HG03558 (cell line): ENCODE results near the gene MPND.
"Not testable (repeated sequence)": the region's sequence is repeated elsewhere in the genome, so short reads cannot be mapped to it uniquely, and the experiment has no call there.

Experiments used
- ATAC-seq: cut with Tn5 transposase; IDR thresholded peaks from one replicate; pipeline ENCODE4 v1.9.1; 2021; ENCODE audit warnings: moderate number of reproducible peaks; ENCODE audit not compliant: unreplicated experiment; ENCODE audit errors: extremely low read depth

The MPND gene

DNA sequence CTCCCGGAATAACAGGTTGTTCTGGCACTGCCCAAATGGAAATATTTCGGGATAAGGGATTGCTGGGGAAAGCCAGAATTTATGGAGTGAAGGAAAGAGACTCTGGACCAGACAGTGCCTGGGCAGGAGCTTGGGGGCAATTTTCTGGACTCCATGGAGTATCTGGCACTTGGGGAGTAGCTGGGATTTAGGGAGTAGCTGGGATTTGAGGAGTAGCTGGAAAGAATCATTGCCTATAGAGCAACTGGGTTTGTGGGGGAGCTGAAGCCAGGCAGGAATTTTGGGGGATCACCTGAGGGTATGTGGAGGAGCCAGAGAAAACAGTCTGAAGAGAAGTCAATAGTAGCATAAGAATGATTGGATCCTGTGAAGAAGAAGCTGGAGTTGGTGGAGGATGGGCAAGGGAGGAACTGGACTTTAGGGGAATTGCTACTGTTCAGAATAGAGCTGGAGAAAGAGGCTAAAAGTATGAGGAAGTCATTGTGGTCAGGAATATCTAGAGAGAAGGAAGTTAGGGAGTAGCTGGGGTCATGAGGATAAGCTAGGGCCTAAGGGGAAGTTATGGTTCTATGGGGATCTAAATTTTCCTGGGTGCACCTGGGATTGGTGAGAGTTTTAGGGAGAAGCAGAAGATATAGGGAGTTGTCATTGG is 24.2 kb upstream of the MPND start:
- ATAC-seq = no peak

DNA sequence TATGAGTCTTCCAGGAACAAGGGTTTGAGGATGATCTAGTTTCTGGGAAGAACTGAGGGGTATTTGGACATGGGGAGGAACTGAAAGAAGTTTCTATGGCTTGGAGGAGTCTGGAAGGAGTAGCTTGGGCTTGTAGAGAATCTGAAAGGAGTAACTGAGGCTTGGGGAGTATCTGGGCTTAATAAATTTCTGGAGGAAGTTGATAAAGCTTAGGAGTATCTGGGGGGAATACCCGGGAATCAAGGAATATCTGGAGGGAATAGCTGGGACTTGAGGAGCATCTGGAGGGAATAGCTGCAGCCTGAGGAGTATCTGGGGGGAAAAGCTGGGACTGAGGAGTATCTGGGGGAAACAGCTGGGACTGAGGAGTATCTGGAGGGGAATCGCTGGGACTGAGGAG is 22.9 kb upstream of the MPND start:
- ATAC-seq = no peak

DNA sequence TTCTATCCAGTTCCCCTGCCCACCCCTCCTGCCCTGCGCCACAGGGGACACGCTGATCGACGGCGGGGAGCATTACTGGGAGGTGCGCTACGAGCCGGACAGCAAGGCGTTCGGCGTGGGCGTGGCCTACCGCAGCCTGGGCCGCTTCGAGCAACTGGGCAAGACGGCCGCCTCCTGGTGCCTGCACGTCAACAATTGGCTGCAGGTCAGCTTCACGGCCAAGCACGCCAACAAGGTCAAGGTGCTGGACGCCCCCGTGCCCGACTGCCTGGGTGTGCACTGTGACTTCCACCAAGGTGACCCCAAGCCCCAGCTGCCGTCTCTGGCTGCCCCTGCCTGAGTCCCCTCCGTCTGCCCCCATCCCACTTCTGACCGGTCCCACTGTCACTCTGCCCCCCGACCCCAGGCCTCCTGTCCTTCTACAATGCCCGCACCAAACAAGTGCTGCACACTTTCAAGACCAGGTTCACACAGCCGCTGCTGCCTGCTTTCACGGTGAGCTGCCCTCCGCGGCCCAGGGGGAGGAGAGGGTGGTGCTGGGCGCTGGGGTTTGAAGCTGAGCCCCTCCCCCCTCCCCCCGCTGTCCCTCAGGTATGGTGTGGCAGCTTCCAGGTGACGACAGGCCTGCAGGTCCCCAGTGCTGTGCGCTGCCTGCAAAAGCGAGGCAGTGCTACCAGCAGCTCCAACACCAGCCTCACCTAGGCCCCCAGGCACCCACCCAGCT is 20.3 kb upstream of the MPND start:
- ATAC-seq = no peak

DNA sequence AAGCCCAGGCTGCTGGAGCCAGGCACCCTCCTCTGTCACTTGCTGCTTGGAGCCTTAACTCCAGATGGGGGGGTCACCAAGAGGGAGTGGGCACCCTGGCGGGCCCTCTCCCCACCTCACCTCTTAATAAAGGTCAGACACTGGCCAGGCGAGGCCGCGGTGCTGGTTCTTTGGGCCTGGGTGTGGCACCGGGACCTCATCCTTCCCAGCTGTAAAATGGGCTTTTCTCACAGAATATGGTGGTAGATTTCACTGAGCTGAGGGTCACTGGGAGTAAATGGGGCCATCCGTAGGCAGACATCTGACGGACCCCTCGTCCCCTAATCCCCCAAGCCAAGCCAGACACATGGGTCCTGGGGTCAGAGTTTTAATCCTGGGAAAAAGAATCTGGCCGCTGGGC is 19.7 kb upstream of the MPND start:
- ATAC-seq = no peak

DNA sequence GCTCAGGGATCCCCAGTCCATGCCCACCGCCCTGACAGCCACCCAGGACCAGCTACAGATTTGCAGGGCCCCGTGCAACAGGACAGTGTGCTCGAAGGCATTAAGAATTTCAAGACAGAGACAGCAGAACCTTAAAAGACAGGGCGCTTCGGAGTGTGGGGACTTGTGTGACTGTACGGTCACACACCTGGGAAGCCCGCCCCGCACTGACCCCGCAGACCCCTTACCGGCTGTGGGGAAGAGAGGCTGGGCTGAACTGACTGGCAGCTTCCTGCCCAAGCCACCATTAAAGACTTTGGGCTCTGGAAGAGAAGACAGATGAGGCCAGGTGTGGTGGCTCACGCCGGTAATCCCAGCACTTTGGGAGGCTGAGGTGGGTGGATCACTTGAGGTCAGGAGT is 19.1 kb upstream of the MPND start:
- ATAC-seq = no peak

DNA sequence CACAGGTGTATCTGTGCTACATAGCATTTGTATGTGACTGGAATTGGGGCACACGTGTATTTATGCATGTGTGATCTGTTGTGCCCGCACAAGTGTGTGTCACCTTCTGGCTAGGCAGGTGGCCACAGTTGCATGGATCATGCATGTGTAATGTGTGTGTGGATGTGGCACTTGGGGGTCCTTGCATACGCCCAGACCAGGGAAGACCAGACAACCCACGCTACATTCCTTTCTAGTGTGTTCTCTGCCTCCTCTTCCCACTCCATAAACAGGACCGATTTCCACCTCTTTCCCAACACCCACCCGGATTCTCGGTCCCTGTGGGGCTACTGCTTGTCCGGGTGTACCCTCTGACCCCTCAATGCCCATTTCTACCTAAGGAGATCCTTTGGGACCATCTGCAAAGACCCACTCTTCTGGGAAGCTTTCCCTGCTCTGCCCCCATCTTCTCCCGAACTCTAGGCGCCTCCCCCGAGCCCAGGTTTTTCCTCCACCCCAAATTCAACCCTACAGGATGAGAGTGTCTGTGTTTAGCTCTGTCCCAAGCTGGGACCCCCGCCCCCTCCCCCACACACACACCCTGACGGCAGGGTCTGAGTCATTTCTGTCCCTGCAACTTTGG is 17.0 kb upstream of the MPND start:
- no peak for ATAC-seq

DNA sequence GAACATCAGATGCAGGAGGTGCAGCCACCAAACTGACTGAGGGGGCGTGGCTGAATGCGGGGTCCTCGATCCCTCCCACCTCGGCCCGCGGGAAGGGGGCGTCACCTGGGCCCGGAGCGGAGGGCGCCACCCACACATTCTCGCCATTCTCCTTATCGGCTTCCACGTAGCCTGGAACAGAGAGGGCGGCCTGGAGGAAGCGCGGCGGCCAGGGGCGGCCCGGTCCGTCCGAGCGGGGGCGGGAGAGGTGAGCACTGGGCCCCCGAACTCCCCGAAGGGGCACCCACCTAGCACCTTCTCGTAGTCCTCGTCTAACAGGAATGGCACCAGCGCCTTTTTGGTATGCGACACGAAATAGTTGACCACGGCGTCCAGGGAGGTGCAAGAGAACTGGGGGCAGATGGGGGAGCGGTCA is 16.5 kb upstream of the MPND start:
- no peak for ATAC-seq

DNA sequence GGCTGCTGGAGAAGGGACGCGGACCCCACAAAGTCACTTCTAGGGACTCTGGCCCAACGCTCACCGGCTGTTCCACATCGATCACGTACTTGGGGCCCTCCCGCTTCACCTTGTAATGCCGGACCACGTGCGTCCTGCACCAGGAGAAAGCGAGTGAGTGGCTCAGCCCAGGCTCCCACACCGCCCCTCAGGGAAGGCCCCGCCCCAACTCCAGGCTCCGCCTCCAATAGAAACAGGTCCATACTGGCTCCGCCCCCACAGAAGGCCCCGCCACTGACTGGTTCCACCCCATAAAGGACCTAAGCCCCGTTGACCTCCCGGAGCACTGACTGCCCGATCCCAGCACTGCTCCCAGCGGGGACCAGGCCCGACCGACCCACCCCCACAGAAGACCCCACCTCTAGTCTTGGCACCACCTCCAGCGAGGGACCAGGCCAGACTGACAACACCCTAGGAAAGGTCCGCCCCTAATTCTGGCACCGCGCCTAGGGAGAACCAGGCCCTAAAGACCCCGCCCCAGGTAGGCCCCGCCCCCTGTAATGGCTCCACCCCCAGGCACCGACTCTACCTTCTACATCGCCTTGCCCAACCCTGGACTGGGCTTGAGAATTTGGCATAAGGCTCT is 16.0 kb upstream of the MPND start:
- ATAC-seq = no peak

DNA sequence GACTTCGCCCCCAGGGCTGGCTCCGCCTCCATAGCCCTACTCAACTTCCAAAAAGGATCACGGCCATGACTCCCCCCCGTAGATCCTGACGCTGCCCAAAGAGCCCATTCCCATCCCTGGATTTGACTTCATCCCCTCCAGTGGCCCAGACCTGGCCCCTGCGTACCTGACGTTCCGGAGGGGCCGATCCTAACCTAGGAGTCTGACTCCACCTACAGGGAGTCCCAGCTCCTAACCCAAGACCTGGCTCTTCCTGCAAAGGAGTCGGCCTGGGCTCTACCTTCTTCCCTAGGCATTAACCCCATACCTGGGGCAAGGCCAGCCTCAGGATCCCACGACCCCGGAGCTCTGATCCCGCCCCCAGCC is 15.5 kb upstream of the MPND start:
- ATAC-seq = no peak

DNA sequence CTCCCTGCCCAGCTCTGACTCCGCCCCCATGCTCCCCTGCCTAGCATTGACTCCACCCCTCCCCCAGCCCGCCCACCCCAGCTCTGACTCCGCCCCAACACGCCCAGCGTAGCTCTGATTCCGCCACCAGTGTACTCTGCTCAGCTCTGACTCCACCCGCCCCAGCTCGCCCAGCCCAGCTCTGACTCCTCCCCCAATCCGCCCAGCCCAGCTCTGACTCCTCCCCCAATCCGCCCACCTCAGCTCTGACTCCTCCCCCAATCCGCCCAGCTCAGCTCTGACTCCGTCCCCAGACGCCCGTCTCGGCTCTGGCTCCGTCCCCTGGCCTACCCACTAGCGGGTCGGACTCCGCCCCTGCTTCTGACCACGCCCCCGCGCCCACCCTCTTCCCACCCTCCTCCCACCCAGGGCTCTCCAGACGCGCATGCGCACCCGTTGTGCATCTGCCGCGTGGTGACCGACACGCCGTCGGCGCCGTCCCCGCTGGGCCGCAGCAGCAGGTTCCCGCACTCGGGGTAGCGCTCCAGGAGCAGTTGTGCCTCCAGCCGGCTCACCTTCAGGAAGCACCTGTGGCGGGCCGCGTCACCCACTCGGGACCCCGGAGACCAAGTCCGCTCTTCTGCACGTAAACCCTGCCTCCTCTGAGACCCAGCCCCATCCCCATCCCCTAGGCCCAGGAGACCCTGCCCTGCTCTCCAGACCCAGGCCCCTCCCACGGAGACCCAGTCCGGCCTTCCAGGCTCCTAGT is 14.9 kb upstream of the MPND start:
- ATAC-seq = peak; percentile 44

DNA sequence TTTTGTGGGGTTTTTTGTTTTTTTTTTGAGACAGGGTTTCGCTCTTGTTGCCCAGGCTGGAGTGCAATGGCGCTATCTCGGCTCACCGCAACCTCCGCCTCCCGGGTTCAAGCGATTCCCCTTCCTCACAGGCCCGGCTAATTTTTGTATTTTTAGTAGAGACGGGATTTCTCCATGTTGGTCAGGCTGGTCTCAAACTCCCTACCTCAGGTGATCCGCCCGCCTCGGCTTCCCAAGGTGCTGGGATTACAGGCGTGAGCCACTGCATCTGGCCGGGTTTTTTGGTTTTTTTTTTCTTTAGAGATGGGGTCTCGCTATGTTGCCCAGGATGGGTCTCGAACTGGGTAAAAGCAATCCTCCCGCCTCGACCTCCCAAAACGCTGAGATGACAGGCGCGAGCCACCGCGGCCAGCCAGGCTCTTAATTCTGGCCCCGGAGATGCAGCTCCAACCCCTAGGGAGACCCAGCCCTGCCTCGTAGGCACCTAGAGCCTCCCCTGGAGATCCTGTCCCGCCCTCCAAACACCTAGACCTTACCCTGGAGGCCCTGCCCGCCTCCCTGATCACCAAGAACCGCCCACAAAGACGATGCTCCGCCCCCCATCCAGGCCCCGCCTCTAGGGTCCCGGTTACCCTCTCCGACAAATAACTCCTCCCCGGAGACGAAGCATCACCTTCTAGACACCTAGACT is 14.2 kb upstream of the MPND start:
- ATAC-seq = not testable (repeated sequence)

DNA sequence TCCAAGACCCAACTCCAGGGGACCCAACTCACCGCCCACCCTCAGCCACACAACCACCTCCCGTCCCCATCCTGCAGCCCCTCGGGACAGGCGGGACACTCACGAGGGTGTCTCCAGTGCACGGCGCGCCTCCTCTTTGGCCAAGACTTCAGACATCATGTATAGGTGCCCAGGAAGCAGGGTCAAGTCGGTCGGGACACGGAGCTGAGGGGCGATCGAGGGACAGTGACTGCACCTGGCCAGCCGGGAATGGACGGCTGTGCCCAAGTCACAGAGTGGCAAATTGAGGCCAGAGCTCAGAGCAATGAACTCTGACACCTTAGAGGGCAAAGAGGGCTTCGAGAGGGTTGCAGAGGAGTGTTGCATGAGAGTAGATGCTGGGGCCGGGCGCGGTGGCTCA is 13.5 kb upstream of the MPND start:
- no peak for ATAC-seq

DNA sequence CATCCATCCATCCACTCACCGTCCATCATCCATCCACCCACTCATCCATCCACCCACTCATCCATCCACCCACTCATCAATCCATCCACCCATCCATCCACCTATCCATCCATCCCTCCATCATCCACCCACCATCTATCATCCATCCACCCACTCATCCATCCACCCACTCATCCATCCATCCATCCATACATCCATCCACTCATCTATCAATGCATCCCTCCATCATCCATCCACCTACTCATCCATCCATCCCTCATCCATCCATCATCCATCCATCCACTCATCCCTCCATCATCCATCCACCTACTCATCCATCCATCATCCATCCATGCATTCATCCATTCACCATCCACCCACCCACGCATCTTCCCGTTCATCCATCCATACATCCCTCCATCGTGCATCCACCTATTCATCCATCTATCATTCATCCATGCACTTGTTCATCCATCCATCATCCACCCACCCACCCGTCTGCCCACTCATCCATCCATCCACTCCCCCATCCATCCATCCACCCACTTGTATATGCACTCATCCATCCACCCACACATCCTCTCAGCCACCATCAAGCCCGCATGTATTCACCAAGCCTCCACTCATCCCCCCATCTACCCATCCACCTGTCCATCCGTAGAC is 8.3 kb upstream of the MPND start:
- ATAC-seq = no peak

DNA sequence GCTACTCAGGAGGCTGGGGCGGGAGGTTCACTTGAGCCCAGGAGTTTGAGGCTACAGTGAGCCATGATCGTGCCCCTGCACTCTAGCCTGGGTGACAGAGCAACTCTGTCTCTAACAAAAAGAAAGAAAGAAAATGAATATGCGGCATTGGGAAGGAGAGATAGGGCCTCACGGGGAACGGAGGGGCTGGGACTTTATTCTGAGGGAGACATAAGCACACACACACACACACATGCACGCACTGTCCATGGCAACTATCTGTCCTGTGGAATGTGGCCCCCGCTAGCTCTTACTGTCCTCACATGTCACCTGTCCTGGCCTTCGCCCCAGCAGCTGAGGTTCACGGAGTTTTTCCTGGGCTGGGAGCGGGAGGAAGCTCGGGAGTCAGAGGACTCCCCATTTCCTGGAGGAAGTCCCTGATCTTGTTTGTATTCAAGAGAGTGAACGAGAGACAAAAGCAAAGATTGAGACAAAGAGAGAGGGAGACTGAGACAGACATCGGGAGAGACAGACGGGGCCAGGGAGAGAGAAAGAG is 5.4 kb upstream of the MPND start:
- ATAC-seq = no peak

DNA sequence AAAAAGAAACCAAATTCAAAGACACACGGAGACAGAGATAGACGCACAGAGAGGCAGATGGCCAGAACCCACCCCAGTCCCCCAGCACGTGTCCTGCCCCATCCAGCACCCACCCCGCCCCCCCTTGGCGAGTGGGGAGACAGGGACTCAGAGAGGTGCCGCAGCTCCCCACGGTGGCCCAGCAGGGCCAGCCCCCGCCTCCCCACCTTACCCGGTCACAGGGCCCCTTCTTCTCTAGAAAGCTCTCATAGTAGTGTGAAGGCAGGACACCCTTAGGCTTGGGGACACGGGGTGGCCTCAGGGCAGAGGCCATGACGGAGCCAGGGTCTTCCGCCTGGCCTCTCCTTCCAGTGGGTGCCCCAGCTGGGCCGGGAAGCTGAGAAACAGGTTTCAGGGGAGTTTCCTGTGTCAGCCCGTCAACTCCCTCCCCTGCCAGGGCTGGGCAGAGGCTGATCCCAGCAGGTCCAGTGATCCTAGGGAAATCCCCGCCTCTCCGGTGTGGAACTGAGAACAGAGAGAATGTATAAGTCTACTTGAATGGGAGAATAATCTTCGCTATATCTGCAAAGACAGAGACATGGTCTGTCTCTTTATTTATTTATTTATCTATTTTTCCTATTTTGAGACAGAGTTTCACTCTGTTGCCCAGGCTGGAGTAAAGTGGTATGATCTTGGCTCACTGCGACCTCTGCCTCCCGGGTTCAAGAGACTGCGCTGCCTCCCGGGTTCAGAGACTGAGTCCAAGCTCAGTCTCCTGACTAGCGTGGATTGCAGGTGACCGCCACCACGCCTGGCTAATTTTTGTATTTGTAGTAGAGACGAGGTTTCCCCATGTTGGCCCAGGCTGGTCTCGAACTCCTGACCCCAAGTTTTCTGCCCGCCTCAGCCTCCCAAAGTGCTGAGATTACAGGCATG is 4.7 kb upstream of the MPND start, which contains the start of gene STAP2:
TSS of gene STAP2 (minus strand) at position 387 of the 915 bp plus-strand sequence. CDS start at position 313, 74 bp downstream.
- ATAC-seq = no peak

DNA sequence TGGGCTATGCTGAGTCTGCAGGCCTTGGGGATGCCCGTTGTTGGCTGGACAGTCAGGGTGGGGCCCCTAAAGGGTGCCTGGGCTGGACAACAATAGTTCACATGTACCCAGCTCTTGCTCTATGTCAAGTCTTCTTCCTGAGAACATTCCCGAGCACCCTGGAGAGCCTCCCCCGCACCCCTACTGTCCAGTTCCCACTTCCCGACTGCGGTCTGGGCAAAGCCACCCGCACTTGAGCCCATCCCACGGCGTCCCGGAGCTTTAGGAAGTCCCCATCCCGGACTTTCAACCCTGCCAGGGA is 1.1 kb upstream of the MPND start:
- no peak for ATAC-seq

DNA sequence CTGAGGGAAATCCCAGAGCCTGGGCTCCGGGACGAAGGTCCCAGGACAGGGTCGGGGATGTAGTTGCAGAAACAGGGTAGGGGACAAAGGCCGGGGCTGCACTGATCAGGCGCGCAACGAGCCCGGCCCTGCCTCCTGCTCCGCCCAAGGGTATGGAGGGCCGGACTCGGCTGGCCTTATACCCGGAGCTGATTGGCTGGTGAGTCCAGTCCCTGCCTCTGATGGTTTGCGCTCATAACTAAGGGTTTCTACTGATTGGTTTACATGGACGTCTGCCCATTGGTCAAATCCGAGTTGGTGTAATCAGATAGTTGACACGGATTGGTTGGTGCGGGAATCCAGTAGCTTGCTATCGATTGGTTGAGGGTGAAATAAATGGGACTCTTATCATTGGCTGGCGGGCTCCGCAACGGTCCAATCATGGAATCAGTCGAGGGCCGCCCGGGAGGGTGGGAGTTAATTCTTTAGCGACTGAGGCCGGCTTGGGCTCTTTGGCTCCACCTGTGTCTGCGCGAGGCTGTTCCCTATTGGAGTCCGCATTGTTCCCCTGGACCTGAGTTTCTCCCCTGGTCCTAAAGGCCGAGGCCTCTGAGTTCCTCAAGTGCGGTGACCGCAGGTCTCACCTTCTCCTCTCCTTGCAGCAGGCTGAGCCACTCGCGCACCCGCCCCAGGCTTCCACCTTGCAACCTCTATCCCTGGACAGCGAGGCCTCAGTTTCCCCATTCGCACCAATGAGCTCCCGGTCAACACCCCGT is 570 bp upstream of the MPND start:
- ATAC-seq = peak; percentile 63
